GM19468 (cell line): ENCODE results near the gene SLMAP.

ENCODE experiments used
- ATAC-seq: cut with Tn5 transposase; IDR thresholded peaks from one replicate; pipeline ENCODE4 v1.9.1; 2021; ENCODE audit warnings: mild to moderate bottlenecking, moderate library complexity, moderate number of reproducible peaks; ENCODE audit not compliant: unreplicated experiment; ENCODE audit errors: extremely low read depth

SLMAP gene

DNA sequence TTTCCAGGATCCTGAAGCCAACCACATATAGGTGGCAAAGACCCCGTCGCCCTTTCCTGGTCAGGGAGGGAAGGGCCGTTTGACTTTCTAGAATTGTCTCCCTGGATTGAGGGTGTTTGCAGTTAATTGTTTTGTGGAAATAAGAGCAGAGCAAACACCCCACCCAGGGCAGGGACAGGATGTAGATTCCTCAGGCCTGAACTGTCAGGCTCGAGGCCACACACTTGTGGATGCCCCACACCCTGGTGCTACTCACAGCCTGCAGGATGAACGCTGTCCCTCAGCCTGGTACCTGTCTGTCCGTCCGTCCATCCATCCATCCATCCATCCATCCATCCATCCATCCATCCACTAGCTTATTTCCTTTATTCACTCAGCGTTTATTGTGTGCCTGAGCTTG is 222.2 kb downstream of the SLMAP start:
- no peak for ATAC-seq
